Lower leg skin (tissue), 4 donors: ENCODE measurements around the gene PDCD1LG2. TPM values are rescaled to one million over a fixed set of nuclear protein-coding genes. Genes with fewer than 3 reads are reported as not detected.

Source experiments
- DNase-seq, 2 donors: peaks; one replicate each; pipeline ENCODE4 v3.0.0-alpha.2; 2019; ENCODE audit warnings: low spot score in 2 of 2
- H3K4me3 ChIP-seq: fragments of 200-600 bp; sonication (generic); 2 replicates; pipeline ENCODE4 v1.5.1; 2017; ENCODE audit warnings: mild to moderate bottlenecking, low read depth; ENCODE audit not compliant: poor library complexity, severe bottlenecking
- POLR2A ChIP-seq, 2 donors: fragments of 450-650 bp; IDR thresholded peaks; one replicate each; pipeline ENCODE4 v1.6.1; 2016 to 2017; ENCODE audit warnings: antibody characterized with exemption in 2 of 2, mild to moderate bottlenecking in 1 of 2, moderate library complexity in 1 of 2
- WGBS, 2 donors: methylation state at CpG; one replicate each; pipeline ENCODE4 v1.1.5; 2018; 5-methylcytosine and 5-hydroxymethylcytosine counted together
- intact Hi-C: fragments of 100-400 bp; cut with DNase I; formaldehyde crosslinking; loops from one replicate; pipeline ENCODE4 v1.15.0; 2023; ENCODE audit warnings: low total_unique reads
- total RNA-seq, 4 donors: library from RNA; depleted of rRNA; stranded (reverse); fragments of >200 nt; gene quantifications; one replicate each; pipeline ENCODE4 v1.1.0, GENCODE V29; 2016
- TF ChIP-seq, protein P1 (sequence below), 3 donors: fragments of 450-650 bp; IDR thresholded peaks; one replicate each; pipeline ENCODE4 v1.5.1; 2016; ENCODE audit warnings: antibody characterized with exemption in 3 of 3, mild to moderate bottlenecking in 3 of 3, moderate library complexity in 2 of 3

PDCD1LG2 gene
- total RNA-seq, 4 donors from 2014 or later = 0.63 to 2.5 (median 1.3) TPM; not detected in 1

GRCh38 chr9:5529683-5530221, 19.4 kb downstream of the PDCD1LG2 start:
- TF ChIP-seq POLR2A (IDR thresholded peaks at IDR 0.05) = no peak
- TF ChIP-seq, protein P1, sequence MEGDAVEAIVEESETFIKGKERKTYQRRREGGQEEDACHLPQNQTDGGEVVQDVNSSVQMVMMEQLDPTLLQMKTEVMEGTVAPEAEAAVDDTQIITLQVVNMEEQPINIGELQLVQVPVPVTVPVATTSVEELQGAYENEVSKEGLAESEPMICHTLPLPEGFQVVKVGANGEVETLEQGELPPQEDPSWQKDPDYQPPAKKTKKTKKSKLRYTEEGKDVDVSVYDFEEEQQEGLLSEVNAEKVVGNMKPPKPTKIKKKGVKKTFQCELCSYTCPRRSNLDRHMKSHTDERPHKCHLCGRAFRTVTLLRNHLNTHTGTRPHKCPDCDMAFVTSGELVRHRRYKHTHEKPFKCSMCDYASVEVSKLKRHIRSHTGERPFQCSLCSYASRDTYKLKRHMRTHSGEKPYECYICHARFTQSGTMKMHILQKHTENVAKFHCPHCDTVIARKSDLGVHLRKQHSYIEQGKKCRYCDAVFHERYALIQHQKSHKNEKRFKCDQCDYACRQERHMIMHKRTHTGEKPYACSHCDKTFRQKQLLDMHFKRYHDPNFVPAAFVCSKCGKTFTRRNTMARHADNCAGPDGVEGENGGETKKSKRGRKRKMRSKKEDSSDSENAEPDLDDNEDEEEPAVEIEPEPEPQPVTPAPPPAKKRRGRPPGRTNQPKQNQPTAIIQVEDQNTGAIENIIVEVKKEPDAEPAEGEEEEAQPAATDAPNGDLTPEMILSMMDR (IDR thresholded peaks at IDR 0.05) = no peak
- 82 to 83% methylated on average over 4 of the region's 4 CpGs for WGBS, 2 donors
- no peak for DNase-seq
- intact Hi-C loops = no loop called here
- H3K4me3 ChIP-seq = no peak overlapping the region

DNA sequence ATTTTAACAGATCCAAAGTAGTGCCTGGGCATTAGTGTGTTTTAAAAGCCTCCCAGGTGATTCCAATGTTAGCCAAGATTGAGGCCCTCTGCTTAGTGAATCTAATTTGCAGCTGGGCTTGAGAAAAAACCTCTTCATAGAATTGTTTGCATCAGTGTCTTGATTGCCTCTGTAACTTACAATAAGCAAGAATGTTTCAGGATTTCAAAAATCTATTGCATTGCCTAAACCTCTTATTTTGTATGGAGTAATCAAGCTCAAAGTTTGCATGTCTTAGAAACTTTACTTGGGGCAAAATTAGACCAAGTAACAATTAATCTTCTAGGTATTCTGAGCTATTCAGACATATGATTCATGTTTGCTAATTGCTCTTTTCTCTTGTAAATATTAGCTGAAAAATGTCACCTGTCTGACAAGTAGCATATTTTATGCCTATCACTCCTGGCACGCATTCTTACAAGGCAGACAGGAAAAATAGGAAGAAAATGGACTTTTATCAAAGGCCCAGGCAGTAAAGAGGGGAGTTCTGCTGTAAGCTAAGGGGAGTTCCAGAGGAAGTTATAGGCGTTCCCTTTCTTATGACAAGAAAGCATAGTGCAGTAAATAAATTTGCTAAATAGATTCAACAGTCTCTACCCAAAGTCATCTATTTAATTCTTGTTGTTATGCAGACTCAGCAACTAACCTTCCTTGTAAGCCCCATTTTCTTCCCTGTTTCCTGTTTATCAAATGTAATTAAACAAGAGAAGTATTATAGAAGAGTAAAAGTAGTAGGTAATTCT, 21.0 kb downstream of the PDCD1LG2 start:
- no peak for DNase-seq
- WGBS, 2 donors = 57 to 71% methylated on average over 2 of the region's 2 CpGs
- intact Hi-C loops = no loop called here
- no peak for TF ChIP-seq POLR2A (IDR thresholded peaks at IDR 0.05)
- TF ChIP-seq, protein P1 (IDR thresholded peaks at IDR 0.05) = no peak
- H3K4me3 ChIP-seq = no peak overlapping the region

DNA sequence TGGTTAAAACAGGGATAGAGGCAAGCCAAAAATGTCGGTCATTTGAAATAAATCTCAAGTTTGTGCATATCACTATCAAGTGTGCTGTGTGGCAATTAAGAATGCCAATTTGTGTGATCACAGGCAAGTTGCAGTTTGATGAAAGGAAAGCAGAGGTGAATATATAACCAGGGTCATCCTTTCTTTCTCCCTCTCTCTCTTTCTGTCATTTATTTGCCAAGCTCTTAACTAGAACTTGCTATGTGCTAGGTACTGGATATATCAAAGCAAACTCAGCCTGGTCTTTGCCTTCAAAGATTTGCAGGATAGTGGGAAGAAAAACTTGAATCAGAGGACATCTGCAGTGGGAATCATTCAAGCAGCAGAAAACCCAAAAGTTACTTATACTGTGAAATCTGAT, 22.0 kb downstream of the PDCD1LG2 start:
- H3K4me3 ChIP-seq = no peak overlapping the region
- intact Hi-C loops = no loop called here
- TF ChIP-seq POLR2A (IDR thresholded peaks at IDR 0.05) = no peak
- TF ChIP-seq, protein P1 (IDR thresholded peaks at IDR 0.05) = no peak
- WGBS, 2 donors = 91 to 100% methylated on average over 1 of the region's 1 CpG
- no peak for DNase-seq

- intact Hi-C loops = no loop called here
- DNase-seq = no peak
- WGBS, 2 donors = 97 to 99% methylated on average over 5 of the region's 5 CpGs
- TF ChIP-seq POLR2A (IDR thresholded peaks at IDR 0.05) = no peak
- TF ChIP-seq, protein P1 (IDR thresholded peaks at IDR 0.05) = no peak
- no peak overlapping the region for H3K4me3 ChIP-seq
These were observed 22.5 kb downstream of the PDCD1LG2 start for GRCh38 chr9:5532790-5533189.

DNA sequence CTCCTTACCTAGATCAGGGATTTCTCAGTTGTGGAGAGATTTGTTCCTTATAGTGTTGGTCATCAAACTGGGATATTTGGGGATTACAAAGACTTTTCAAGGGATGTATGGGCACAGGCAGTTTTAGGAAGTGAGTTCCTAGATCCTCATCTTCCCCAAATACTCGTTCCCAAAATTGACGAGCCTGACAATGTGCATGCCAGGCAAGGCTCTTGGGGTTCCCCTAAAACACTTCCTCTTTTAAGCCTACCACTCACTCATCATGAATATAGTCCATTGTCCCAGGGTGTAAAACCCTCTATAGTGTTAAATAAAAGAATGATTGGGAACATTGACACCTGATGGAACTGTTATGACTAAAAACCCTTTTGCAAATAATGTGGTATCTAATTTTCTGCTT, 26.4 kb downstream of the PDCD1LG2 start:
- intact Hi-C loops = no loop called here
- 72 to 85% methylated on average over 2 of the region's 2 CpGs for WGBS, 2 donors
- TF ChIP-seq POLR2A (IDR thresholded peaks at IDR 0.05) = no peak
- TF ChIP-seq, protein P1 (IDR thresholded peaks at IDR 0.05) = no peak
- no peak overlapping the region for H3K4me3 ChIP-seq
- DNase-seq = no peak
